Brain microvascular endothelial cell (primary cell): ENCODE data around the gene RSBN1L.

Experiments used
- DNase-seq: peaks from one replicate; pipeline ENCODE4 v3.0.0-alpha.2; 2020
- H3K27ac ChIP-seq: fragments of 250-450 bp; sonication (Bioruptor Pico); 2 replicates; pipeline ENCODE4 v1.5.1; 2020; ENCODE audit warnings: mild to moderate bottlenecking, moderate library complexity
- H3K27me3 ChIP-seq: fragments of 250-450 bp; sonication (Bioruptor Pico); replicated peaks from 2 replicates; pipeline ENCODE4 v1.5.1; 2020; ENCODE audit warnings: mild to moderate bottlenecking
- H3K36me3 ChIP-seq: fragments of 250-450 bp; sonication (Bioruptor Pico); replicated peaks from 2 replicates; pipeline ENCODE4 v1.5.1; 2020; ENCODE audit warnings: mild to moderate bottlenecking
- H3K4me3 ChIP-seq: 2 replicates; pipeline ENCODE4 v1.5.1; 2011; ENCODE audit warnings: low read depth, mild to moderate bottlenecking, control low read depth, low read length, moderate library complexity
- CTCF ChIP-seq: IDR thresholded peaks from 2 replicates; pipeline ENCODE4 v1.5.1; 2011; ENCODE audit warnings: low read depth, mild to moderate bottlenecking, moderate library complexity, low read length, control low read depth, inconsistent platforms; ENCODE audit errors: missing control alignments
- in situ Hi-C: cut with HindIII; loops from 2 replicates; pipeline ENCODE4 v1.10.0; 2017; ENCODE audit warnings: low sequenced_read_pairs, low pct_ligation_motif_present

Gene RSBN1L

GRCh38 chr7:77736991-77737390 is 40.7 kb downstream of the RSBN1L start:
- Histone ChIP-seq H3K27ac (no peak overlapping the region), H3K27me3 (no peaks in the 10 kb centered on the region), H3K36me3 (no peaks in the 10 kb centered on the region), H3K4me3 (no peak overlapping the region)
- in situ Hi-C loops = no loop called here
- no peak for DNase-seq
- no peak for TF ChIP-seq CTCF

- Histone ChIP-seq H3K27me3 (no peaks in the 10 kb centered on the region), H3K27ac (peak overlapping the region; percentile 53), H3K4me3 (no peak overlapping the region), H3K36me3 (no peaks in the 10 kb centered on the region)
- DNase-seq = no peak
- in situ Hi-C loops = no loop called here
- TF ChIP-seq CTCF = no peak
Measured at GRCh38 chr7:77738382-77738781, 42.1 kb downstream of the RSBN1L start.

- H3K27ac ChIP-seq = peak overlapping the region; percentile 67
Measured at GRCh38 chr7:77738871-77739270, 42.6 kb downstream of the RSBN1L start.

GRCh38 chr7:77740257-77740656 is 44.0 kb downstream of the RSBN1L start:
- Histone ChIP-seq H3K36me3 (no peaks in the 10 kb centered on the region), H3K4me3 (no peak overlapping the region), H3K27me3 (no peaks in the 10 kb centered on the region), H3K27ac (no peak overlapping the region)
- in situ Hi-C loops = no loop called here
- no peak for TF ChIP-seq CTCF
- DNase-seq = no peak

More at GRCh38 chr7:77738871-77739270, 42.6 kb downstream of the RSBN1L start:
- no peak for TF ChIP-seq CTCF
- peak; percentile 81 for DNase-seq
- H3K27me3 ChIP-seq = no peaks in the 10 kb centered on the region
- in situ Hi-C loops = no loop called here
- H3K36me3 ChIP-seq = no peaks in the 10 kb centered on the region
- H3K4me3 ChIP-seq = no peak overlapping the region

GRCh38 chr7:77743518-77743917 is 47.3 kb downstream of the RSBN1L start:
- Histone ChIP-seq H3K27me3 (no peaks in the 10 kb centered on the region), H3K4me3 (no peak overlapping the region), H3K36me3 (no peaks in the 10 kb centered on the region), H3K27ac (no peak overlapping the region)
- no peak for TF ChIP-seq CTCF
- no peak for DNase-seq
- in situ Hi-C loops = no loop called here

- H3K36me3 ChIP-seq = no peaks in the 10 kb centered on the region
- no peak overlapping the region for H3K27ac ChIP-seq
- no peak for DNase-seq
- H3K27me3 ChIP-seq = no peaks in the 10 kb centered on the region
- H3K4me3 ChIP-seq = no peak overlapping the region
- no peak for TF ChIP-seq CTCF
- in situ Hi-C loops = no loop called here
Measured at GRCh38 chr7:77745746-77746145, 49.5 kb downstream of the RSBN1L start.
